Mesangial cell (primary cell): ENCODE results near the gene ENGASE. TPM values are rescaled to one million over a fixed set of nuclear protein-coding genes. Genes with fewer than 3 reads are reported as not detected.

Source experiments
- total RNA-seq: library from RNA; depleted of rRNA; stranded (reverse); fragments of >200 nt; gene quantifications from 2 replicates; pipeline ENCODE4 v1.2.3, GENCODE V29; 2015

The ENGASE gene
- 6.5 and 9.0 TPM in 2 replicates for total RNA-seq

GRCh38 chr17:79074649-79075445, at the start of gene ENGASE:
Gene ENGASE (plus strand): TSS chr17:79074824. CDS start chr17:79074945, 121 bp downstream.

Other genes with a start within 250 kb of the ENGASE start
- gene USP36, start 234.0 kb upstream of the ENGASE start, total RNA-seq: 25.3 and 25.6 TPM in 2 replicates
- 0.16 and 0.38 TPM in 2 replicates for gene CEP295NL, start 171.6 kb upstream of the ENGASE start, total RNA-seq
- 108 and 364 TPM in 2 replicates for gene TIMP2, start 149.4 kb upstream of the ENGASE start, total RNA-seq
- 363 and 799 TPM in 2 replicates for gene LGALS3BP, start 94.9 kb upstream of the ENGASE start, total RNA-seq
- 61.8 and 62.1 TPM in 2 replicates for gene CANT1, start 65.1 kb upstream of the ENGASE start, total RNA-seq
- gene C1QTNF1, start 50.7 kb upstream of the ENGASE start, total RNA-seq: 8.0 and 16.9 TPM in 2 replicates